Gastrocnemius medialis (tissue), 4 donors: ENCODE results near the gene SERINC4.

Experiments
- POLR2A ChIP-seq, 2 donors: fragments of 450-650 bp; IDR thresholded peaks; one replicate each; pipeline ENCODE4 v1.6.1; 2017; ENCODE audit warnings: antibody characterized with exemption in 2 of 2, mild to moderate bottlenecking in 2 of 2, moderate library complexity in 2 of 2
- TF ChIP-seq, protein P1 (sequence below), 5 experiments: fragments of 450-650 bp in 3 of 5; fragments of 200-600 bp in 2 of 5; sonication (generic) in 2 of 5; IDR thresholded peaks in 4 of 5; conservative IDR thresholded peaks in 1 of 5; 1 replicate in 4 of 5; 2 replicates in 1 of 5; pipeline ENCODE4 v1.5.1; 2016 to 2019; ENCODE audit warnings: antibody characterized with exemption in 5 of 5, mild to moderate bottlenecking in 3 of 5, moderate library complexity in 3 of 5

DNA sequence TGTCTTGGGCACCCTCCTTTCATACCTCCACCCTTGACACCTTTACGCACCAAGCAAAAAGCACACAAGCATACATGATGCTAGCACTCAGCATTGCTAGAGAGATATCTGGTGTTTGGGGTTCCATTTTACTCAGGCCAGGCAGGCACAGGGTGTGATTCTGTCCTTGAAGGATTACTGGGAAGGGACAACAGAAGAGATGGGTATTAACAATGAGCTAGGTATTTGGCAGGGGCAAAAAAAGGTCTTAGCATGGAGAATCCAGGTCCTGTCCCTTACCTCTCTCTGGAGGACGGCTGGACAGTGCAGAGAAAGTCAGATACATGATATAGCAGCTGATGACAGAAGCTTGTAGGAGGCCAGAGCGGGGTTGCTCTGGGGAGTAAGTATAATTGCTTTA, 3.5 kb downstream of the SERINC4 start:
- TF ChIP-seq POLR2A (IDR thresholded peaks at IDR 0.05), result no peak
- TF ChIP-seq, protein P1, sequence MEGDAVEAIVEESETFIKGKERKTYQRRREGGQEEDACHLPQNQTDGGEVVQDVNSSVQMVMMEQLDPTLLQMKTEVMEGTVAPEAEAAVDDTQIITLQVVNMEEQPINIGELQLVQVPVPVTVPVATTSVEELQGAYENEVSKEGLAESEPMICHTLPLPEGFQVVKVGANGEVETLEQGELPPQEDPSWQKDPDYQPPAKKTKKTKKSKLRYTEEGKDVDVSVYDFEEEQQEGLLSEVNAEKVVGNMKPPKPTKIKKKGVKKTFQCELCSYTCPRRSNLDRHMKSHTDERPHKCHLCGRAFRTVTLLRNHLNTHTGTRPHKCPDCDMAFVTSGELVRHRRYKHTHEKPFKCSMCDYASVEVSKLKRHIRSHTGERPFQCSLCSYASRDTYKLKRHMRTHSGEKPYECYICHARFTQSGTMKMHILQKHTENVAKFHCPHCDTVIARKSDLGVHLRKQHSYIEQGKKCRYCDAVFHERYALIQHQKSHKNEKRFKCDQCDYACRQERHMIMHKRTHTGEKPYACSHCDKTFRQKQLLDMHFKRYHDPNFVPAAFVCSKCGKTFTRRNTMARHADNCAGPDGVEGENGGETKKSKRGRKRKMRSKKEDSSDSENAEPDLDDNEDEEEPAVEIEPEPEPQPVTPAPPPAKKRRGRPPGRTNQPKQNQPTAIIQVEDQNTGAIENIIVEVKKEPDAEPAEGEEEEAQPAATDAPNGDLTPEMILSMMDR (IDR thresholded peaks at IDR 0.05 in 4 of 5, conservative IDR thresholded peaks at IDR 0.05 in 1 of 5), result no peak
